ENCODE data around the gene OR5P2.
"Not testable (repeated sequence)": the region's sequence is repeated elsewhere in the genome, so short reads cannot be mapped to it uniquely, and the experiment has no call there.

The OR5P2 gene

DNA sequence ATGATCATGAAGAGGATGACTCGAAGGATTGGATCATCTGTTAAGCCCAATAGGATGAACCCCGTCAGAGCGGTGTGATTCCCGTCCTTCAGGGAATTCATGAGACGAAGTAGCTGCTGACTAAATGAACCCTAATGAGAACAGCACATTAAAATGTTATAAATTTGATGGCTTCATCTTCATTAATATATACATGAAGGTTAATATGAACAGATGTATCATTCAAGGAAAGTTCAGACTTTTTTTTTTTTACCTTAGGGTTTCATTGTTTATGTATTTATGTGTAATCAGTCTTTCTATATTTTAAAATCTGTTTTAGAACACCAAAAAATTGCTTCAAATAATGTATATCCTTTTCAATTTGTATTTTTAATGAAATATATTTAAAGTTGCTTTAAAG, at the start of gene OR5P2:
OR5P2 (minus strand) TSS at position 101 of the 400 bp plus-strand sequence; CDS start at position 101, 0 bp downstream.
- no peak for DNase-seq (ENCODE audit: low read depth)

GRCh38 chr11:7846003-7846402, 49.3 kb upstream of the OR5P2 start:
- no peak for DNase-seq (ENCODE audit: low read depth)

DNA sequence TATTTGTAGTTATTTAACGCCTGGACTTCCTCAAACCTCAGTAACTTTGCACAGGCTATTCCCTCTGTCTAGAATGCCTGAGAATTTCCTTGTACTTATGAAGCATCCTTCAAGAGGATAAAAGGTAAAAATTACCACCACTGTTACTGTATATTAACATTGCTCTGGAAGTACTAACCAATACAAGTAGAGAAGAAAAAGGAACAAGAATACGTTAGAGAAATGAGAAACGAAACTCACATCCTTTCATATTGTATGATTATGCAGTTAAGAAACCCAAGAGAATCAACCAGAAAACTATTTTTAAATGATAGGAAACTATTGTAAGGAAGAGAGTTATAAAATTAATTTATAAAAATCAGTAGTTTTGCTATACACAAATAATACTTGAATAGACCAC, 48.2 kb upstream of the OR5P2 start:
- DNase-seq (ENCODE audit: low read depth): no peak

GRCh38 chr11:7844521-7844920, 47.8 kb upstream of the OR5P2 start:
- peak; percentile 24 for DNase-seq (ENCODE audit: low read depth)

DNA sequence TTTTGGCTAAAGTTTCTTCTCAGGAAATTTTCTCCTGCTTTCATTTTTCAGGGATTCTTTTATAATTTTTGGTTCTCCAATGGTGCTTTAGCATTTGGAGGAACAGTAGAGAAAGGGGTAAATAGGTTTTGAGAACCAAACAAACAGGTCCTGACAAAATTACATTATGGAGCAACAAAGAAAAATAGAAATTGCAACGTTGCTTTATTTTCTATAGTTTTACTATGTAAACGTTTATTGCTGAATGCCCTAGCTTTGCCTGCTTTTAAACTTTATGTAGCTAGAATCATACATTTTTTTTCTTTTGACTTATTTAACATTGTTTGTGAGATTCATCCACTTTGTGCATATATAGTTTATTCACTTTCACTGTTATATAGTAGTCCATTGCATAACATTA, 43.8 kb upstream of the OR5P2 start:
- no peak for DNase-seq (ENCODE audit: low read depth)

GRCh38 chr11:7833527-7833926, 36.8 kb upstream of the OR5P2 start:
- peak; percentile 9 for DNase-seq (ENCODE audit: low read depth)

- DNase-seq (ENCODE audit: low read depth): no peak
Observed at GRCh38 chr11:7830740-7831139, 34.0 kb upstream of the OR5P2 start, which contains the start of gene OR5P3. Gene OR5P3 (minus strand): TSS chr11:7830840.

DNA sequence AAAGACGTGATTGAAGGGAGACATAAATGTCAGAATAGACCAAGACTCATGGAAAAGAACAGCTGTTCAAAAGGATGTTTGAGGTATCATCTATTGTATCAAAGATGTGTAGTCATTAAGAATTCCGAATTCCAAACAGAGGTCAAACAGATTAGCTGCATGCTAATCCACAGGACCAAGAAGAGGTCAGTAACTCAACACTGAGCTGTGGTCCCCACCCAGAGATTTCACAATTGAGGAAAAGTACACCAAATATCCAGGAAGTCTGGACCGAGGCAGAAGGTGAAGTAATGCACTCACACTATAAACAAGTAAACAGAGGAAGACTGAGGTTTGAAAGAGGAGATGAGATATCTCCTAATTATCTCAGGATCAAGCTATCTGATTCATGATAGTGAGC, 29.6 kb upstream of the OR5P2 start:
- no peak for DNase-seq (ENCODE audit: low read depth)

DNA sequence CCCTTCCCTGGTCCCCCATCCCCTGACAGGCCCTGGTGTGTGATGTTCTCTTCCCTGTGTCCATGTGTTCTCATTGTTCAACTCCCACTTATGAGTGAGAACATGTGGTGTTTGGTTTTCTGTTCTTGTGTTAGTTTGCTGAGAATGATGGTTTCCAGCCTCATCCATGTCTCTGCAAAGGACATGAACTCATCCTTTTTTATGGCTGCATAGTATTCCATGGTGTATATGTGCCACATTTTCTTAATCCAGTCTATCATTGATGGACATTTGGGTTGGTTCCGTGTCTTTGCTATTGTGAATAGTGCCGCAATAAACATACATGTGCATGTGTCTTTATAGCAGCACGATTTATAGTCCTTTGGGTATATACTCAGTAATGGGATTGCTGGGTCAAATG, 23.7 kb upstream of the OR5P2 start:
- not testable (repeated sequence) for DNase-seq (ENCODE audit: low read depth)

GRCh38 chr11:7814897-7815296, 18.2 kb upstream of the OR5P2 start:
- not testable (repeated sequence) for DNase-seq (ENCODE audit: low read depth)

GRCh38 chr11:7810301-7810700, 13.6 kb upstream of the OR5P2 start:
- not testable (repeated sequence) for DNase-seq (ENCODE audit: low read depth)

- DNase-seq (ENCODE audit: low read depth): no peak
Observed at GRCh38 chr11:7793233-7793632, 3.5 kb downstream of the OR5P2 start.

GRCh38 chr11:7787239-7787638, 9.5 kb downstream of the OR5P2 start:
- no peak for DNase-seq (ENCODE audit: low read depth)

DNA sequence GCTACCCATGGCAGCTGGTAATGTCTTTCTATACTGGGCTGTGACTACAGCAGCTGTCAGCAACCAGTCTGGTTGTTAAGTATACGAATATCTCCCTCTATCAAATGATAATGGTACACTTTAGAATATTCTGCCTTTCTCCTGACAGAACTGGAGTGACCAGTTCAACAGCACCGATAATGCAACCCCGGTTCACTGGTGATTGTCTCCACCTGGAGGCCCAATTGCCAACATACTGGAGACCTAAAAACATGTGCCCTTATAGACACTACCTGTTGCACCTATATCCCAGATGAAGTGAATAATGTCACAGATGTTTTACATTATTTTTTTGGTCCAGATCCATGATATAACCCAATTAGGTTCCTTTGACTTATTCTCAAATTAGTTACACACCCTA, 21.1 kb downstream of the OR5P2 start:
- no peak for DNase-seq (ENCODE audit: low read depth)

- DNase-seq (ENCODE audit: low read depth): not testable (repeated sequence)
Observed at GRCh38 chr11:7764301-7764700, 32.4 kb downstream of the OR5P2 start.

DNA sequence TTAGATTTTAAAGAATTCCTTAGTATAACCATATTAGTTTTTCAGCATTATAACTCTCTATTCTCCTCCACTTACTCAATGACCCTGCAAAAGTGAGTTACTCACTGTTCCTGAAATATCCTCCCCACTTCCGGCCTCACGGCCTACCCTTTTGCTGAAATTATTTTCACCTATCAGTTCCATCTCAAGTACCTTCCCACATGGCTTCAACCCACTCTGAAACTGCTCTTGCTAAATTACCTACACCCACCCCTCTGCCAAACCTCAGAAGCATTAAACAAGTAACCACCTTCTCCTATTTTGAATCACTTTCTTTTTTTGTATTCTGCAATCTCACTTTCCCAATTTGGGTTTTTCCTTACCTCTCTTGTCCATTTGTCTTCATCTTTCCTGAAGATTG, 37.7 kb downstream of the OR5P2 start:
- DNase-seq (ENCODE audit: low read depth): no peak

DNA sequence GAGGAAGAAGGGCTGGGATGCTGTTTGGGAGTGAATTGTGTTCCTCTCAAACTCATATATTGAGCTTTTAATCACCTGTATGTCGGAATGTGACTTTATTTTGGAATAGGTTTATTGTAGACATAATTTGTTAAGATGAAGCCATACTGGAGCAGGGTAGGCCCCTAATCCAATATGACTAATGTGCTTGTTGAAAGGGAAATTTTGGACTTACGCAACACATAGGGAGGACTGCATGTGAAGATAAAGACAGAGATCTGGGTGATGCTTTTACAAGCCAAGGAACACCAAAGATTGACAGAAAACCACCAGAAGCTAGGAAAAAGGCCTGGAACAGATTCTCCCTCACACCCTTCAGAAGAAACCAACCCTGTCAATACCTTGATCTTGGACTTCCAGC, 47.3 kb downstream of the OR5P2 start:
- peak; percentile 15 for DNase-seq (ENCODE audit: low read depth)
